Measurements from ENCODE around the gene ZKSCAN8. TPM values are rescaled to one million over a fixed set of nuclear protein-coding genes. Genes with fewer than 3 reads are reported as not detected.
A peak's percentile ranks its signal among the peaks of the same experiment; 100 is the strongest.

Gene ZKSCAN8
- polyA plus RNA-seq, 2 of the 4 experiments (the other 2 are of a cell fraction) = 8.5 to 8.9 TPM

GRCh38 chr6:28140616-28141015 is 1.1 kb upstream of the ZKSCAN8 start:
- H3K9me3 ChIP-seq = no peaks in the 10 kb centered on the region
- no peak overlapping the region for H3K27ac ChIP-seq
- TF ChIP-seq ZFP36 (IDR thresholded peaks at IDR 0.05; ENCODE audit: borderline replicate concordance, partially characterized antibody) = no peak
- no peak for TF ChIP-seq PHF8 (IDR thresholded peaks at IDR 0.05; ENCODE audit: borderline replicate concordance, low read depth)
- TF ChIP-seq GATA3 (IDR thresholded peaks at IDR 0.05; ENCODE audit: borderline replicate concordance) = no peak
- no peak for TF ChIP-seq CHD4 (IDR thresholded peaks at IDR 0.05; ENCODE audit: borderline replicate concordance)
- TF ChIP-seq POLR2A (IDR thresholded peaks at IDR 0.05; ENCODE audit: low read length) = no peak
- TF ChIP-seq, protein P1, sequence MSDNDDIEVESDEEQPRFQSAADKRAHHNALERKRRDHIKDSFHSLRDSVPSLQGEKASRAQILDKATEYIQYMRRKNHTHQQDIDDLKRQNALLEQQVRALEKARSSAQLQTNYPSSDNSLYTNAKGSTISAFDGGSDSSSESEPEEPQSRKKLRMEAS (IDR thresholded peaks at IDR 0.05) = no peak
- DNase-seq (ENCODE audit: low read depth in 1 of 2, low spot score in 1 of 2) (no peak), FAIRE-seq (no peak), ATAC-seq (no peak)
- H3K4me1 ChIP-seq = peaks cover 13% of the 10 kb centered on the region
- H3K4me3 ChIP-seq = no peak overlapping the region
- WGBS (ENCODE audit: missing lambda C conversion rate) = 81% methylated on average over 1 of the region's 5 CpGs
- ChIA-PET CTCF (interaction anchor here (0.9 to 4.0 kb wide), 3 partner anchors 72 to 245 kb away, joined by 3 to 13 read pairs (median 3); no protein-coding TSS in a partner anchor), POLR2A (interaction anchor here (2.0 kb wide), 1 partner anchor 16 kb away, joined by 19 read pairs; the partner anchor contains the start of gene ZSCAN16)
- peak overlapping the region; percentile 93; the same call in 2 of the 3 replicates for H3K4me2 ChIP-seq

DNA sequence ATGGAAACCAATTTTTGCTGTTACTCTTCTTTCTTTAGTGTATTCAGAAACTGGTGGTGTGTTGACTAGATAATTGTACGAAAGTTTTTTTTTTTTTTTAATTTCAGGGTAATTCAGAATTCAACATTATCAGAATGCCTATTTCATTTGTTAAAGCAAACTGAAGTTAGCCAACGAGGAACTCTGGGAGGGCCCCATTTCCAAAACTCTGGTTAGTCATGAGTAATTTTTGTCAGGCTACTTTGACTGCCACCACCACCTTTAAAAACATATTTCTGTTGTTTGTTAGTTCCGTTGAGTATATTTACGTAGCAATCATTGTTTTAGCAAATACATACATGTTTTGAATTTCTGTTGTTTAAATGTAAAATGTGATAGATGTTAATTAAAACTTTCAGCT is 763 bp downstream of the ZKSCAN8 start:
- ChIA-PET POLR2A (interaction anchor here (1.2 kb wide), 1 partner anchor 77 kb away, joined by 8 read pairs; no protein-coding TSS in a partner anchor), CTCF (interaction anchor here (1.2 to 4.0 kb wide), 2 partner anchors 37 to 214 kb away, joined by 3 to 13 read pairs; no protein-coding TSS in a partner anchor)
- TF ChIP-seq CEBPB (IDR thresholded peaks at IDR 0.05) (no peak), JUN (IDR thresholded peaks at IDR 0.05) (no peak), HEYL (CRISPR knock-in tag; IDR thresholded peaks at IDR 0.05) (no peak), HOXB13 (CRISPR knock-in tag; IDR thresholded peaks at IDR 0.05; ENCODE audit: low read depth) (no peak), PBX3 (IDR thresholded peaks at IDR 0.05) (no peak), KDM5A (IDR thresholded peaks at IDR 0.05) (no peak), ZC3H11A (IDR thresholded peaks at IDR 0.05) (no peak), EHMT2 (IDR thresholded peaks at IDR 0.05; ENCODE audit: low read depth) (no peak), ZSCAN20 (CRISPR knock-in tag; IDR thresholded peaks at IDR 0.05) (no peak), ZFP36 (IDR thresholded peaks at IDR 0.05; ENCODE audit: borderline replicate concordance, partially characterized antibody) (no peak), HOXA7 (CRISPR knock-in tag; IDR thresholded peaks at IDR 0.05) (no peak), TFCP2L1 (CRISPR knock-in tag; IDR thresholded peaks at IDR 0.05) (no peak)
- TF ChIP-seq, protein P1 (IDR thresholded peaks at IDR 0.05) = no peak
- TF ChIP-seq, protein P2, sequence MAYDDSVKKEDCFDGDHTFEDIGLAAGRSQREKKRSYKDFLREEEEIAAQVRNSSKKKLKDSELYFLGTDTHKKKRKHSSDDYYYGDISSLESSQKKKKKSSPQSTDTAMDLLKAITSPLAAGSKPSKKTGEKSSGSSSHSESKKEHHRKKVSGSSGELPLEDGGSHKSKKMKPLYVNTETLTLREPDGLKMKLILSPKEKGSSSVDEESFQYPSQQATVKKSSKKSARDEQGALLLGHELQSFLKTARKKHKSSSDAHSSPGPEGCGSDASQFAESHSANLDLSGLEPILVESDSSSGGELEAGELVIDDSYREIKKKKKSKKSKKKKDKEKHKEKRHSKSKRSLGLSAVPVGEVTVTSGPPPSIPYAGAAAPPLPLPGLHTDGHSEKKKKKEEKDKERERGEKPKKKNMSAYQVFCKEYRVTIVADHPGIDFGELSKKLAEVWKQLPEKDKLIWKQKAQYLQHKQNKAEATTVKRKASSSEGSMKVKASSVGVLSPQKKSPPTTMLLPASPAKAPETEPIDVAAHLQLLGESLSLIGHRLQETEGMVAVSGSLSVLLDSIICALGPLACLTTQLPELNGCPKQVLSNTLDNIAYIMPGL (CRISPR knock-in tag; IDR thresholded peaks at IDR 0.05; ENCODE audit: borderline replicate concordance) = no peak
- FAIRE-seq (no peak), ATAC-seq (no peak), DNase-seq (ENCODE audit: low read depth in 1 of 2, low spot score in 1 of 2) (no peak)
- 5% methylated on average over 4 of the region's 4 CpGs for WGBS (ENCODE audit: missing lambda C conversion rate)
- H3K4me1 ChIP-seq = peaks cover 13% of the 10 kb centered on the region
- H3K27ac ChIP-seq = peak overlapping the region; percentile 85 to 94
- no peaks in the 10 kb centered on the region for H3K9me3 ChIP-seq
- H3K4me3 ChIP-seq = peak overlapping the region; percentile 98
- peak overlapping the region; percentile 93 for H3K4me2 ChIP-seq

- no peak for TF ChIP-seq RAD21 (conservative IDR thresholded peaks at IDR 0.05 in 1 of 2, IDR thresholded peaks at IDR 0.05 in 1 of 2)
- TF ChIP-seq, protein P1 (IDR thresholded peaks at IDR 0.05) = no peak
- TF ChIP-seq HOXB13 (CRISPR knock-in tag; IDR thresholded peaks at IDR 0.05; ENCODE audit: low read depth) = no peak
- no peak for TF ChIP-seq JUN (IDR thresholded peaks at IDR 0.05)
- TF ChIP-seq, protein P3, sequence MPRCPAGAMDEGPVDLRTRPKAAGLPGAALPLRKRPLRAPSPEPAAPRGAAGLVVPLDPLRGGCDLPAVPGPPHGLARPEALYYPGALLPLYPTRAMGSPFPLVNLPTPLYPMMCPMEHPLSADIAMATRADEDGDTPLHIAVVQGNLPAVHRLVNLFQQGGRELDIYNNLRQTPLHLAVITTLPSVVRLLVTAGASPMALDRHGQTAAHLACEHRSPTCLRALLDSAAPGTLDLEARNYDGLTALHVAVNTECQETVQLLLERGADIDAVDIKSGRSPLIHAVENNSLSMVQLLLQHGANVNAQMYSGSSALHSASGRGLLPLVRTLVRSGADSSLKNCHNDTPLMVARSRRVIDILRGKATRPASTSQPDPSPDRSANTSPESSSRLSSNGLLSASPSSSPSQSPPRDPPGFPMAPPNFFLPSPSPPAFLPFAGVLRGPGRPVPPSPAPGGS (IDR thresholded peaks at IDR 0.05) = no peak
- FAIRE-seq (no peak), DNase-seq (ENCODE audit: low read depth in 1 of 2, low spot score in 1 of 2) (no peak), ATAC-seq (no peak)
- CTCF ChIA-PET = no interaction called here
- POLR2A ChIA-PET = no interaction called here
- H3K27ac ChIP-seq = no peak overlapping the region
- H3K9me3 ChIP-seq = no peaks in the 10 kb centered on the region
- no peak overlapping the region for H3K4me2 ChIP-seq
- peaks cover 9% of the 10 kb centered on the region for H3K4me1 ChIP-seq
- 94% methylated on average over 1 of the region's 1 CpG for WGBS (ENCODE audit: missing lambda C conversion rate)
- H3K4me3 ChIP-seq = no peak overlapping the region
Measured at GRCh38 chr6:28145231-28145630, 3.5 kb downstream of the ZKSCAN8 start.

Data from A549 (cell line).